ENCODE results near the gene CCL18. TPM values are rescaled to one million over a fixed set of nuclear protein-coding genes. Genes with fewer than 3 reads are reported as not detected.
"Not testable (repeated sequence)": the region's sequence is repeated elsewhere in the genome, so short reads cannot be mapped to it uniquely, and the experiment has no call there.

Gene CCL18
- total and polyA plus RNA-seq, 7 donors, result 1.4 to 52.7 (median 2.8) TPM; not detected in 1

GRCh38 chr17:36088670-36089338 is 24.7 kb downstream of the CCL18 start:
- Histone ChIP-seq H3K36me3 (no peaks in the 10 kb centered on the region), H3K9me3 (no peaks in the 10 kb centered on the region), H3K27ac (no peak overlapping the region), H3K27me3 (peaks cover 0 to 11% (median 0%) of the 10 kb centered on the region in 3 donors), H3K4me3 (no peak overlapping the region), H3K4me1 (no peaks in the 10 kb centered on the region)
- DNase-seq, result no peak
- 91 to 93% methylated on average over 14 of the region's 14 CpGs for WGBS, 2 donors
- TF ChIP-seq POLR2A (IDR thresholded peaks at IDR 0.05) (no peak), POLR2AphosphoS5 (IDR thresholded peaks at IDR 0.05) (no peak), EP300 (IDR thresholded peaks at IDR 0.05) (no peak)
- TF ChIP-seq, protein P1, sequence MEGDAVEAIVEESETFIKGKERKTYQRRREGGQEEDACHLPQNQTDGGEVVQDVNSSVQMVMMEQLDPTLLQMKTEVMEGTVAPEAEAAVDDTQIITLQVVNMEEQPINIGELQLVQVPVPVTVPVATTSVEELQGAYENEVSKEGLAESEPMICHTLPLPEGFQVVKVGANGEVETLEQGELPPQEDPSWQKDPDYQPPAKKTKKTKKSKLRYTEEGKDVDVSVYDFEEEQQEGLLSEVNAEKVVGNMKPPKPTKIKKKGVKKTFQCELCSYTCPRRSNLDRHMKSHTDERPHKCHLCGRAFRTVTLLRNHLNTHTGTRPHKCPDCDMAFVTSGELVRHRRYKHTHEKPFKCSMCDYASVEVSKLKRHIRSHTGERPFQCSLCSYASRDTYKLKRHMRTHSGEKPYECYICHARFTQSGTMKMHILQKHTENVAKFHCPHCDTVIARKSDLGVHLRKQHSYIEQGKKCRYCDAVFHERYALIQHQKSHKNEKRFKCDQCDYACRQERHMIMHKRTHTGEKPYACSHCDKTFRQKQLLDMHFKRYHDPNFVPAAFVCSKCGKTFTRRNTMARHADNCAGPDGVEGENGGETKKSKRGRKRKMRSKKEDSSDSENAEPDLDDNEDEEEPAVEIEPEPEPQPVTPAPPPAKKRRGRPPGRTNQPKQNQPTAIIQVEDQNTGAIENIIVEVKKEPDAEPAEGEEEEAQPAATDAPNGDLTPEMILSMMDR (IDR thresholded peaks at IDR 0.05), result no peak
- intact Hi-C loops (cut with DNase I), result no loop called here

GRCh38 chr17:36089339-36089865 is 25.3 kb downstream of the CCL18 start:
- Histone ChIP-seq H3K36me3 (no peaks in the 10 kb centered on the region), H3K27ac (no peak overlapping the region), H3K27me3 (peaks cover 0 to 11% (median 0%) of the 10 kb centered on the region in 3 donors), H3K9me3 (no peaks in the 10 kb centered on the region), H3K4me3 (no peak overlapping the region), H3K4me1 (no peaks in the 10 kb centered on the region)
- WGBS, 2 donors, result 77 to 87% methylated on average over 4 of the region's 4 CpGs
- DNase-seq, result no peak
- TF ChIP-seq, protein P1 (IDR thresholded peaks at IDR 0.05), result no peak
- TF ChIP-seq EP300 (IDR thresholded peaks at IDR 0.05) (no peak), POLR2AphosphoS5 (IDR thresholded peaks at IDR 0.05) (no peak), POLR2A (IDR thresholded peaks at IDR 0.05) (no peak)
- intact Hi-C loops (cut with DNase I), result no loop called here

- intact Hi-C loops (cut with DNase I), result no loop called here
- H3K4me1 ChIP-seq, result no peaks in the 10 kb centered on the region
- no peak within 1 kb of the TSS for H3K4me3 ChIP-seq
- peaks cover 0 to 11% (median 0%) of the 10 kb centered on the region in 3 donors for H3K27me3 ChIP-seq
- no peak within 1 kb of the TSS for H3K27ac ChIP-seq
- H3K9me3 ChIP-seq, result no peaks in the 10 kb centered on the region
- TF ChIP-seq POLR2A (IDR thresholded peaks at IDR 0.05), result no peak
- no peak for TF ChIP-seq POLR2AphosphoS5 (IDR thresholded peaks at IDR 0.05)
- TF ChIP-seq, protein P1 (IDR thresholded peaks at IDR 0.05), result no peak
- TF ChIP-seq EP300 (IDR thresholded peaks at IDR 0.05), result no peak
- 55 to 80% methylated on average over 9 of the region's 9 CpGs for WGBS, 2 donors
- no peak for DNase-seq
- no peaks in the 10 kb centered on the region for H3K36me3 ChIP-seq
These were observed 26.1 kb downstream of the CCL18 start, which contains the start of gene CCL3 for GRCh38 chr17:36089888-36090836. CCL3 (minus strand) TSS chr17:36090143; CDS start chr17:36090058, 85 bp downstream.

GRCh38 chr17:36092230-36092629 is 28.2 kb downstream of the CCL18 start:
- Histone ChIP-seq H3K36me3 (no peaks in the 10 kb centered on the region), H3K9me3 (no peaks in the 10 kb centered on the region), H3K4me3 (no peak overlapping the region), H3K4me1 (no peaks in the 10 kb centered on the region), H3K27ac (no peak overlapping the region), H3K27me3 (peaks cover 0 to 11% (median 0%) of the 10 kb centered on the region in 3 donors)
- TF ChIP-seq EP300 (IDR thresholded peaks at IDR 0.05) (no peak), POLR2A (IDR thresholded peaks at IDR 0.05) (no peak), POLR2AphosphoS5 (IDR thresholded peaks at IDR 0.05) (no peak)
- TF ChIP-seq, protein P1 (IDR thresholded peaks at IDR 0.05), result no peak
- intact Hi-C loops (cut with DNase I), result no loop called here
- WGBS, 2 donors, result 62 to 85% methylated on average over 4 of the region's 4 CpGs
- no peak for DNase-seq

DNA sequence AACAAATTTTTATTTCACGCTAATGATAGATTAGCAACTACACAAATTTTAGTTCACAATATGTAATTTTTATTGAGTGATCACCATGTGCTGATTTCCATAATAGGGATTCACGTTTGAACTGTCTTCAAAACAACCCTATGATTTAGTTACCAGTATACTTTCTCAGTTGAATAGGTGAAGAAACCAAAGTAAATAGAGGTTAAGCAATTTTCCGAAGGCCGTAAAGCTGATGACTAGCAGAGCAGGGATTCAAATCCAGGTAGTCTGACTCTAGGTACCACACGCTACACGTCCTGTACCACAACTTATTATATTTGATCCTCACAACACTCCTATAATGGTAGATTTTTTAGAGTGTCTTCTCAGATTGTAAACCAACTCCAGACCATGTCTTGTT is 28.6 kb downstream of the CCL18 start:
- peaks cover 0 to 11% (median 0%) of the 10 kb centered on the region in 3 donors for H3K27me3 ChIP-seq
- H3K36me3 ChIP-seq; H3K27ac ChIP-seq; H3K9me3 ChIP-seq; intact Hi-C loops (cut with DNase I); H3K4me3 ChIP-seq; H3K4me1 ChIP-seq; DNase-seq: not testable (repeated sequence)
- WGBS, 2 donors, result 61 to 80% methylated on average over 6 of the region's 6 CpGs

Measured in sigmoid colon (tissue), 7 donors.